GM23248 (cell line): ENCODE measurements around the gene EXD1. TPM values are rescaled to one million over a fixed set of nuclear protein-coding genes. Genes with fewer than 3 reads are reported as not detected.
"Not testable (repeated sequence)": the region's sequence is repeated elsewhere in the genome, so short reads cannot be mapped to it uniquely, and the experiment has no call there.

Experiments
- DNase-seq: peaks from one replicate; pipeline ENCODE4 v3.0.0-alpha.2; 2015
- H2AFZ ChIP-seq: fragments of 200-600 bp; sonication (generic); 2 replicates; pipeline ENCODE4 v1.6.1; 2016; ENCODE audit warnings: antibody characterized with exemption
- H3F3A ChIP-seq: fragments of 200-600 bp; sonication (generic); 2 replicates; pipeline ENCODE4 v1.6.1; 2016; ENCODE audit warnings: mild to moderate bottlenecking, antibody characterized with exemption, mixed run types; ENCODE audit not compliant: insufficient read depth
- H3K27ac ChIP-seq: fragments of 200-600 bp; sonication (generic); 2 replicates; pipeline ENCODE4 v1.5.1; 2016; ENCODE audit warnings: mild to moderate bottlenecking
- H3K27me3 ChIP-seq: fragments of 200-600 bp; sonication (generic); replicated peaks from 2 replicates; pipeline ENCODE4 v1.6.1; 2016; ENCODE audit warnings: mild to moderate bottlenecking; ENCODE audit not compliant: insufficient read depth
- H3K36me3 ChIP-seq: fragments of 200-600 bp; sonication (generic); 2 replicates; pipeline ENCODE4 v1.6.1; 2016; ENCODE audit warnings: low read depth, mild to moderate bottlenecking
- H3K4me1 ChIP-seq: fragments of 200-600 bp; sonication (generic); 2 replicates; pipeline ENCODE4 v1.6.1; 2016; ENCODE audit warnings: mild to moderate bottlenecking; ENCODE audit not compliant: insufficient read depth
- H3K4me2 ChIP-seq: fragments of 200-600 bp; sonication (generic); one replicate; pipeline ENCODE4 v1.6.1; 2016; ENCODE audit warnings: mild to moderate bottlenecking; ENCODE audit not compliant: unreplicated experiment
- H3K4me3 ChIP-seq: fragments of 200-600 bp; sonication (generic); 2 replicates; pipeline ENCODE4 v1.5.1; 2016; ENCODE audit warnings: mild to moderate bottlenecking
- H3K79me2 ChIP-seq: fragments of 200-600 bp; sonication (generic); 2 replicates; pipeline ENCODE4 v1.6.1; 2016; ENCODE audit warnings: mild to moderate bottlenecking; ENCODE audit not compliant: insufficient read depth
- H3K9ac ChIP-seq: fragments of 200-600 bp; sonication (generic); 2 replicates; pipeline ENCODE4 v1.6.1; 2016; ENCODE audit warnings: mild to moderate bottlenecking
- H3K9me2 ChIP-seq: fragments of 200-600 bp; sonication (generic); 2 replicates; pipeline ENCODE4 v1.6.1; 2016; ENCODE audit warnings: mixed run types, mild to moderate bottlenecking, moderate library complexity; ENCODE audit not compliant: insufficient read depth
- H3K9me3 ChIP-seq: fragments of 200-600 bp; sonication (generic); one replicate; pipeline ENCODE4 v1.6.1; 2017; ENCODE audit warnings: low read depth
- H4K20me1 ChIP-seq: fragments of 200-600 bp; sonication (generic); 2 replicates; pipeline ENCODE4 v1.6.0; 2016; ENCODE audit not compliant: insufficient read depth
- EZH2 ChIP-seq: fragments of 200-600 bp; sonication (generic); IDR thresholded peaks from 2 replicates; pipeline ENCODE4 v1.6.1; 2018; ENCODE audit warnings: antibody characterized with exemption, mild to moderate bottlenecking; ENCODE audit not compliant: insufficient read depth, poor library complexity, severe bottlenecking
- EZH2phosphoT487 ChIP-seq: fragments of 200-600 bp; sonication (generic); IDR thresholded peaks from 2 replicates; pipeline ENCODE4 v1.6.1; 2018; ENCODE audit warnings: antibody characterized with exemption, moderate library complexity, mild to moderate bottlenecking, low read depth; ENCODE audit not compliant: insufficient read depth
- WGBS, 2 experiments: methylation state at CpG; one replicate each; pipeline ENCODE4 v1.1.6; 2015 to 2017; ENCODE audit warnings: low lambda C conversion rate in 2 of 2, low coverage in 1 of 2; ENCODE audit errors: missing lambda C conversion rate in 2 of 2; 5-methylcytosine and 5-hydroxymethylcytosine counted together
- in situ Hi-C: fragments of 300-500 bp; cut with MboI; formaldehyde crosslinking; loops from 2 replicates; pipeline ENCODE4 v1.15.0; 2020
- polyA plus RNA-seq: library from polyadenylated mRNA; unstranded; fragments of >200 nt; fragmentation: Nextera tagmentation; extraction: Ambion mirVana; gene quantifications from 2 replicates; pipeline ENCODE4 v1.2.1, GENCODE V29; 2016
- total RNA-seq: library from RNA; depleted of rRNA; stranded (reverse); fragments of >200 nt; shearing (Covaris generic); gene quantifications from 2 replicates; pipeline ENCODE4 v1.2.3, GENCODE V29; 2014

Gene EXD1
- total and polyA plus RNA-seq, 2 experiments from 2014 or later: not detected

DNA sequence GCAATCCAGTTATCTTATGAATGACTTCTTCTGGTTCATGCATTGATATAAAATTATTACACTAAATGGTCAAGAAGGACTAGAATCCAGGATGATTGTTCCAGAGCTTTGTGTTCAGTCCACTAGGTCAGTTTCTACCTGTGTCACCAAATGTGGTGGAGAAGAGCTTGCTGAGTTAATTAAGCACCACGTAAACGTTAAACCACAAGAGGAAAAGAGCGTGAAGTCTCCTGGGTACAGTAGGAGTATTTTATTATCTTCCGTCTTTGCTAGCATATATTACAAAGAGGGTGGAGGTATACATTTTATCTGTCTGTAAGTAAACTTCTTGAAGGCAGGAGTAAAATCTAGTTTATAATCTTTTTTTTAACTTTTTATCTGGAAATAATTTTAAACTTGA, 24.0 kb upstream of the EXD1 start:
- no peak for DNase-seq
- H3K9me3 ChIP-seq: no peaks in the 10 kb centered on the region
- no peak overlapping the region for H3K4me3 ChIP-seq
- H3K27ac ChIP-seq: no peak overlapping the region
- H4K20me1 ChIP-seq: no peaks in the 10 kb centered on the region
- no peak for TF ChIP-seq EZH2phosphoT487
- TF ChIP-seq EZH2: no peak
- in situ Hi-C loops: no loop called here
- no peak overlapping the region for H3K9ac ChIP-seq
- H3F3A ChIP-seq: peaks cover 32% of the 10 kb centered on the region
- no peaks in the 10 kb centered on the region for H3K79me2 ChIP-seq
- no peak overlapping the region for H2AFZ ChIP-seq
- H3K9me2 ChIP-seq: no peaks in the 10 kb centered on the region
- H3K4me2 ChIP-seq: no peak overlapping the region
- peaks cover 14% of the 10 kb centered on the region for H3K4me1 ChIP-seq
- 99 to 100% methylated on average over 4 of the region's 4 CpGs for WGBS, 2 experiments
- H3K36me3 ChIP-seq: peaks cover 17% of the 10 kb centered on the region
- H3K27me3 ChIP-seq: no peaks in the 10 kb centered on the region

DNA sequence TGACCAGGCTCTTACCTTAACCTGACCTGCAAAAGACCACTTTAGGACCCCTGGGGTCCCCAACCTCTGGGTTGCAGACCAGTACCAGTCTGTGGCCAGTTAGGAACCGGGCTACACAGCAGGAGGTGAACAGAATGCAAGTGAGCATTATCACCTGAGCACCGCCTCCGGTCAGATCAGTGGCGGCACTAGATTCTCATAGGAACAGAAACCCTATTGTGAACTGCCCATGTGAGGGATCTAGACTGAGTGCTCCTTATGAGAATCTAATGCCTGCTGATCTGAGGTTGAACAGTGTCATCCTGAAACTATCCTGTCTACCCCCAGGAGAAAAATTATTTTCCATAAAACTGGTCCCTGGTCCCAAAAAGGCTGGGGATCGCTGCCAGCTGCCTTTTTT, 20.9 kb upstream of the EXD1 start:
- H4K20me1 ChIP-seq: no peaks in the 10 kb centered on the region
- TF ChIP-seq EZH2: no peak
- TF ChIP-seq EZH2phosphoT487: no peak
- WGBS, 2 experiments: 98 to 100% methylated on average over 5 of the region's 5 CpGs

DNA sequence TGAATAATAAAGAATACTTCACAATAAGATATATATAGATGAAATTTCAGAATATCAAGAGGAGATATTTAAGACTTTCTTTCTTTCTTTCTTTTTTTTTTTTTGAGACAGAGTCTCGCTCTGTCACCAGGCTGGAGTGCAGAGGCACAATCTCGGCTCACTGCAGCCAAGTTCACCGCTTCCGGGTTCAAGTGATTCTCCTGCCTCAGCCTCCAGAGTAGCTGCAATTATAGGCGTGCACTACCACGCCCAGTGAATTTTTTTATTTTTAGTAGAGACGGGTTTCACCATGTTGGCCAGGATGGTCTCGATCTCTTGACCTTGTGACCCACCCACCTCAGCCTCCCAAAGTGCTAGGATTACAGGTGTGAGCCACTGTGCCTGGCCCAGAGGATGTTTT, 20.2 kb upstream of the EXD1 start:
- H3K4me2 ChIP-seq, H3K9me3 ChIP-seq, H2AFZ ChIP-seq, H3K79me2 ChIP-seq, H4K20me1 ChIP-seq, H3K27ac ChIP-seq, H3K4me3 ChIP-seq, H3K27me3 ChIP-seq, DNase-seq, H3K36me3 ChIP-seq, in situ Hi-C loops, H3K9ac ChIP-seq, H3K9me2 ChIP-seq, H3K4me1 ChIP-seq: not testable (repeated sequence)
- 96% methylated on average over 7 to 8 of the region's 8 CpGs for WGBS, 2 experiments
- H3F3A ChIP-seq: peaks cover 14% of the 10 kb centered on the region

More for the DNA sequence above, 20.9 kb upstream of the EXD1 start:
- in situ Hi-C loops: no loop called here
- H3K9ac ChIP-seq: no peak overlapping the region
- no peak overlapping the region for H2AFZ ChIP-seq
- H3K27ac ChIP-seq: no peak overlapping the region
- no peak overlapping the region for H3K4me3 ChIP-seq
- 0 out of 2 replicates have a peak, but pooled peaks cover 11% of the 10 kb centered on the region for H3K36me3 ChIP-seq
- H3F3A ChIP-seq: peaks cover 15% of the 10 kb centered on the region
- H3K27me3 ChIP-seq: no peaks in the 10 kb centered on the region
- no peaks in the 10 kb centered on the region for H3K9me3 ChIP-seq
- no peak overlapping the region for H3K4me2 ChIP-seq
- H3K4me1 ChIP-seq: peaks cover 10% of the 10 kb centered on the region
- no peak for DNase-seq
- no peaks in the 10 kb centered on the region for H3K79me2 ChIP-seq
- H3K9me2 ChIP-seq: no peaks in the 10 kb centered on the region

DNA sequence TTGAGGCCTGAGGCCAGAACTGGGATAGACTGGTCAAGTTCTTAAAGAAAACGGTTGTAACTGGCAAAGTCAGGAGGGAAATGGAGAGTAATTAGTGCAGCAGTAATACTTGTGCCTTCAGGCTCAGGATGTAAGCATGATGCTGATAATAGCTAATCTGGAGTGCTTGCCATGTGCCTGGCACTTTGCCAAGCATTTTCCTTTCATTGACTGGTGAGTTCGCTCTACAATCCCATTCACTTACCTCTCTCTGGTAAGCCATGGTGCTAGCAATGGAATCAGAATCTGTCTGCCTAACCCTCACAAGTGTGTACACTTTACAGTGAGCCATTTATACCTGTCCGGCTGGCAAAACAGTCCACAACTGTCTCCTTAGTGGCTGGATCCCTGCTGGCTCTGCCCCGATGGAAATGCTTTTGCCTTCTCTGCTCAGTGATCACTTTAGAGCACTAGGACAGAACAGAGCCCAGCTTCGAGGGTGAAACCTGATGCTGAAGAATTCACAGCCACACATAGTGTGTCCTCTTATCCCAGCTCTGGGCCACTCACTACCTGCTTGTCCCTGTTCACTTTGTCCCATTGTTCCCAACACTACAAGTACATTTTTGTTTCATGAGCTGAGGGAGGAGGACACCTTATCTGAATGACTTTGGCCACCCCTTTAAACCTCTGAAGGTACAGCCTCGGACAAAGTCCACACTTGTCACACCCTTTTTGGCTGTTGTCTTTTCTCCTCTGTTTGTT, 10.8 kb upstream of the EXD1 start:
- no peak overlapping the region for H3K9ac ChIP-seq
- in situ Hi-C loops: no loop called here
- H3K27ac ChIP-seq: no peak overlapping the region
- no peak overlapping the region for H2AFZ ChIP-seq
- H3K4me2 ChIP-seq: no peak overlapping the region
- H3F3A ChIP-seq: no peaks in the 10 kb centered on the region
- WGBS, 2 experiments: 92% methylated on average over 6 of the region's 6 CpGs
- no peak for DNase-seq
- no peak overlapping the region for H3K4me3 ChIP-seq
- no peaks in the 10 kb centered on the region for H4K20me1 ChIP-seq
- H3K79me2 ChIP-seq: peaks cover 56% of the 10 kb centered on the region
- peaks cover 9% of the 10 kb centered on the region; the same call in 1 of the 2 replicates for H3K36me3 ChIP-seq
- no peaks in the 10 kb centered on the region for H3K4me1 ChIP-seq
- H3K27me3 ChIP-seq: no peaks in the 10 kb centered on the region
- no peaks in the 10 kb centered on the region for H3K9me2 ChIP-seq
- TF ChIP-seq EZH2 (no peak), EZH2phosphoT487 (no peak)
- no peaks in the 10 kb centered on the region for H3K9me3 ChIP-seq

DNA sequence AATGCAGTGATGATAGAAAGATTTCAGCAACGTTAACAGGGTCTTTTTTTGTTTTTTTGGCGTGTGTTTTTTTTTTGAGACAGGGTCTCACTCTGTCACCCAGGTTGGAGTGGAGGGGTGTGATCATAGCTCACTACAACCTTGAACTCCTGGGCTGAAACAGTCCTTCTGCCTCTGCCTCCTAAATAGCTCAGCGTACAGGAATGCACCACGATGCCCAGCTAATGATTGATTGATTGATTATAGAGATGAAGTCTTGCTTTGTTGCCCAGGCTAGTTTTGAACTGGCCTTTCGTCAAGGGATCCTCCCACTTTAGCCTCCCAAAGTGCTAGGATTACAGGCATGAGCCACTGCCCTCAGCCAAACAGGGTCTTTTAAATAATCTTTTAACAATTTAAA, 7.5 kb upstream of the EXD1 start:
- Histone ChIP-seq H3K4me1 (peaks cover 8% of the 10 kb centered on the region), H3K36me3 (no peaks in the 10 kb centered on the region), H3K9me3 (no peaks in the 10 kb centered on the region), H3K27me3 (no peaks in the 10 kb centered on the region), H3K9ac (no peak overlapping the region), H2AFZ (no peak overlapping the region), H4K20me1 (0 out of 2 replicates have a peak, but pooled peaks cover 4% of the 10 kb centered on the region), H3K27ac (no peak overlapping the region), H3K79me2 (peaks cover 89% of the 10 kb centered on the region), H3F3A (peaks cover 13% of the 10 kb centered on the region; the same call in 1 of the 2 replicates), H3K4me3 (no peak overlapping the region), H3K4me2 (no peak overlapping the region), H3K9me2 (no peaks in the 10 kb centered on the region)
- WGBS, 2 experiments: 72 to 75% methylated on average over 5 of the region's 5 CpGs
- DNase-seq: no peak
- no peak for TF ChIP-seq EZH2
- no peak for TF ChIP-seq EZH2phosphoT487
- in situ Hi-C loops: no loop called here
